ENCODE measurements around the gene MTA3. TPM values are rescaled to one million over a fixed set of nuclear protein-coding genes. Genes with fewer than 3 reads are reported as not detected.
"Not testable (repeated sequence)": the region's sequence is repeated elsewhere in the genome, so short reads cannot be mapped to it uniquely, and the experiment has no call there.

The MTA3 gene
- polyA plus RNA-seq, 1 donor: 90.6 TPM

DNA sequence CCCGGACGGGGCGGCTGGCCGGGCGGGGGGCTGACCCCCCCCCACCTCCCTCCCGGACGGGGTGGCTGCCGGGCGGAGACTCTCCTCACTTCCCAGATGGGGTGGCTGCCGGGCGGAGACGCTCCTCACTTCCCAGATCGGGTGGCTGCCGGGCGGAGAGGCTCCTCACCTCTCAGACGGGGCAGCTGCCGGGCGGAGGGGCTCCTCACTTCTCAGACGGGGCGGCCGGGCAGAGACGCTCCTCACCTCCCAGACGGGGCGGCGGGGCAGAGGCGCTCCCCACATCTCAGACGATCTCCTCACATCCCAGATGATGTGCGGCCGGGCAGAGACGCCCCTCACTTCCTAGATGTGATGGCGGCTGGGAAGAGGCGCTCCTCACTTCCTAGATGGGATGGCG, 37.7 kb downstream of the MTA3 start:
- DNase-seq: not testable (repeated sequence)

DNA sequence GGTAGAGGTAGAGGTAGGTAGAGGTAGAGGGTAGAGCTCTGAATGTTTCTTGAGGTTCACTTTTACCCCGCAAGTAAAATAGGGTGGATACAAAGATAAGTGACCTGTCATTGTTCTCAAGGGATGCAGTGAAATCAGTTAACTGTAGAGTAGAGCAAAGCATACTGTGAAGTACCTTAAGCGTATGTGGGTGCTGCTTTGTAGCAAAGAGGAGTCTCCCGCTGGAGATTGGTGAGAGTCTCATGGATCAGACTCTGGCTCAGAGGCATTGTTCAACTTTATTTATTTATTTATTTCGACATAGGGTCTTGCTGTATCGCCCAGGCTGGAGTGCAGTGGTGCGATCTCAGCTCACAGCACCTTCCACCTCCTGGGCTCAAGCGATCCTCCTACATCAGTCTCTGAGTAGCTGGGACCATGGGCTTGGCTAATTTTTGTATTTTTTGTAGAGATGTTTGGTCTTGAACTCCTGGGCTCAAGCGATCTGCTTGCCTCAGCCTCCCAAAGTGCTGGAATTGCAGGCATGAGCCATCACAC, 38.7 kb downstream of the MTA3 start:
- no peak for DNase-seq

DNA sequence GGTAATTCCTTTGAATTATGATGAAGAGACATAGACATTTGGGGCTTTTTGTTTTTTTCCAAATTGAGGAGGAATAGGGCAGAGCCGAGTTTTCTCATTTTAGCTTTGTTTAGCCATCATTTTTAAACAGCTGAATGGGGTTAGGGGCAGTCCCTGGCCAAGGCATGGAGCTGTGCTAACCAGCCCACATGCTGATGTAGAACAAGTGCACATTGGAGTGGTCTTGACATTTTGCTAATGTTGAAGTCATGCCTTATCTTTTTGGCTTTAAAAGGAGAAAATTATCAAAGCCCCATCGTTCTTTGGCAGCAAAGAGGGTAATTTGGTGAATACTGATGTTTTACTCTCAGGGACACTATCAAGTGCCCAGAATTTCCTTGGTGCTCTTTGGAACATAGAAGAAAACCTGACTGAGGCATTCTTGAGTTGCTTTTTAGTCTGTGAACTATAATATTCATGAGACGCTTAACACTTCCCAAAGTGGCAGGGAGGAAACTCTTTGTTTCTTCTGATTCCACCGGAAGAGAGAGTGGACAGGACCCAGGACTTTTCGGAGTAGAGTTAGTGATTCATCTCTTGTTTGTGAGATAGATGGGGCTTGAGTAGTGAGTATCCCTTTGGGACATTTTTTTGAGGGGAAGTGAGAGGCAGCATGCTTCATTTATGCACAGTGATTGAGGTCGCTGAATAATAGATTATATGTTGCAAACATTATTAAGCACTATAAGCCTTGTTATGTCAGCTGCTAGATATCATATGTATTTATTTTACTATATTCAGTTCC, 45.0 kb downstream of the MTA3 start:
- no peak for DNase-seq

DNA sequence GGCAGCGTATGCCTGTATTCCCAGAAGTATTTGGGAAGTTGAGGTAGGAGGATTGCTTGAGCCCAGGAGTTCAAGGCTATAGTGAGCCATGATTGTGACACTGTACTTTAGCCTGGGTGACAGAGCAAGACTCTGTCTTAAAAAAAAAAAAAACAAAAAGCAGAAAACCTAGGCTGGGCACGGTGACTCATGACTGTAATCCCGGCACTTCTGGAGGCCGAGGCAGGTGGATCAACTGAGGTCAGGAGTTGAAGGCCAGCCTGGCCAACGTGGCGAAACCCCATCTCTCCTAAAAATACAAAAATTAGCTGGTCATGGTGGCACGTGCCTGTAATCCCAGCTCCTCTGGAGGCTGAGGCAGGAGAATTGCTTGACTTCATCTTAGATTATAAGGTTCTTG, 46.4 kb downstream of the MTA3 start:
- DNase-seq: no peak

DNA sequence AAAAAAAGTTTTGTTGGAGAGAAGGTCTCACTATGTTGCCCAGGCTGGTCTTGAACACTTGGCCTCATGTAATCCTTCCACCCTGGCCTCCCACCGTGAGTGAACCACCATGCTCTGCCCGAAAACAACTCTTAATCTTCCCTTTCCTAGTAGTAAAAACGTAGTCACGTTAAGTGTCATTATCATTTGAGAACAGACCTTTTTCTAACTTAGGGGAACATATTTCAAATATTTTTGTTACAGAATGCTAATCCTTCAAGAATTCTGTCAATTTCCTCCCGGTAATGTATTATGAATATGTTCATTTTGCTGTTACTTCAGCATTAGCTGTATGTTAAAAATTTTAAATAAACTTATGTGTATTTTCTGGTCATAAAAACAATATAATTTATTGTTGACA, 49.7 kb downstream of the MTA3 start:
- no peak for DNase-seq

DNA sequence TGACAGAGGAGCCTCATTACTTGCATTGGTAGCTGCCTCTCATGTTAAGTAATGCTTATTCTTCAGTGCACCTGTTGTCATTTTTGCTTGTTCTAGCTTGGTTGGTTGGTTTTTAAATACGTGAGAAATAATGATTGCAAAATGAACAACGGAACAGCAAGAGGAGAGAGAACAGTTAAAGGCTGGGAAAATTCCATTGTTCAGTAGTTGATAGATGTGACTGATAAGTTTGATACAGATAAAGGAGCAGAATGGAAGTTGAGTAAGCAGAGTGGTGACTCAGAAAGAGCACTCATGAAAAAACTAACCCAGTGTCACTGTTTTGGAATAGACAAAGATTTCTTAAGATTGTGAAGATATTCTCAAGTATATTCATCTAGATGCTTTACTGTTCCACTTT, 50.5 kb downstream of the MTA3 start:
- DNase-seq: no peak

DNA sequence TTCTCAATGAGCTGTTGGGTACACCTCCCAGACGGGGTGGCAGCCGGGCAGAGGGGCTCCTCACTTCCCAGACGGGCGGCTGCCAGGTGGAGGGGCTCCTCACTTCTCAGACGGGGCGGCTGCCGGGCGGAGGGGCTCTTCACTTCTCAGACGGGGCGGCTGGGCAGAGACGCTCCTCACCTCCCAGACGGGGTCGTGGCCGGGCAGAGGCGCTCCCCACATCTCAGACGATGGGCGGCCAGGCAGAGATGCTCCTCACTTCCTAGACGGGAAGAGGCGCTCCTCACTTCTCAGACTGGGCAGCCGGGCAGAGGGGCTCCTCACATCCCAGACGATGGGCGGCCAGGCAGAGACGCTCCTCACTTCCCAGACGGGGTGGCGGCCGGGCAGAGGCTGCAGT, 53.2 kb downstream of the MTA3 start:
- not testable (repeated sequence) for DNase-seq

DNA sequence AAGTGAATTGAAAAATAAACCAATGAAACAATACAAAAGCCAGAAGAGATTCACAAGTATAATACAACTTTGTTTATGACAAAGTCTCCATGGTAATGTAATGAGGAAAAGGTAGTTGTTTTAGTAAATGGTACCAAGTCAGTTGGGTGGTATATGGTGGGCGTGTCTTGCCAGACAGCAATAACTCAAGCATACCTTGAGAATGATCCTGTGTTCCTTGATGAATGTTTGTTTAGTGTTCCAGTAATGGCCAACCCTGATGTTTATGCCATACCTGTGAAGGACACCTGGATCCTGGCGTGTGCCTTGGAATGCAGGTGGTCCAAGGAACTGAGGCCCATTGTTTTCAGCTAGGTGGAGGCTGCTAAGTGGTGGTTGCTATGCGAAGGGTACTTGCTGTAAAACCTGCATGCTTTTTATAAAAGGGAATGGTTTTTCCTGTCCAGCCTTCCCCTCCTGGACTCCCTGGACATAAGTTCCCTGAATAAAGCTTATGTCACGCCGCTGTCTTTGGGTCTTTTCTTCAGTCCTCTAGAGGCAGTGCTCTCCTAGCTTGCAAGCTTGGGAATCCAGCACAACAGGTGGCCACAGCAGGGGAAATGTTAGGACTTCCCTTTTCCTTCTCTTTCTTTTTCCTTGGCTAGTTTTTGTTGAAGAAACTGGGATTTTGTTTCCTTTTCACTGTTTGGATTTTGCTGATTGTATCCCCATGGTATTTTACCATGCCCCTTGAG, 54.7 kb downstream of the MTA3 start:
- DNase-seq: no peak

DNA sequence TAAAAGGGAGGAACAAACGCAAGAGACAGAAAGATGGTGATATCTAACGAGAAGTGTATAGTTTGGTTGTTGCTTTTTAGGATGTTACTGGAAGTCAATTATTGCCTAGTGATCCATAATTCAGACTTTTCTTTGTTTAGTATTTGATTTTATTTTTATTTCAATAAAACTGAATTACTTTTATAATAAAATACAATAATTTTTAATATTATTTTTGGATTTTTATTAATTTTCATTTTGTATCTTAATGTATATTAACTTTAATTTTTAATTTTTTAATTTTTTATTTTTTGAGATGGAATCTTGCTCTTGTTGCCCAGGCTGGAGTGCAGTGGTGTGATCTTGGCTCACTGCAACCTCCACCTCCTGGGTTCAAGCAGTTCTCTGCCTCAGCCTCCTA, 55.6 kb downstream of the MTA3 start:
- no peak for DNase-seq

DNA sequence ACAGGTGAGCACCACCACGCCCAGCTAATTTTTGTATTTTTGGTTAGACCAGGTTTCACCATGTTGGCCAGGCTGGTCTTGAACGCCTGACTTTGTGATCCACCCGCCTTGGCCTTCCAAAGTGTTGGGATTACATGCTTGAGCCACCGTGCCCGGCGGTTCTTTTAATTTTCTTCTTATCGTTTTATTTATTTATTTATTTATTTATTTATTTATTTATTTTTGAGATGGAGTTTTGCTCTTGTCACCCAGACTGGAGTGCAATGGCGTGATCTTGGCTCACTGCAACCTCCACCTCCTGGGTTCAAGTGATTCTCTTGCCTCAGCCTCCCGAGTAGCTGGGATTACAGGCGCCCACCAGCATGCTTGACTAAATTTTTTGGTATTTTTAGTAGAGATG, 59.6 kb downstream of the MTA3 start:
- DNase-seq: not testable (repeated sequence)

DNA sequence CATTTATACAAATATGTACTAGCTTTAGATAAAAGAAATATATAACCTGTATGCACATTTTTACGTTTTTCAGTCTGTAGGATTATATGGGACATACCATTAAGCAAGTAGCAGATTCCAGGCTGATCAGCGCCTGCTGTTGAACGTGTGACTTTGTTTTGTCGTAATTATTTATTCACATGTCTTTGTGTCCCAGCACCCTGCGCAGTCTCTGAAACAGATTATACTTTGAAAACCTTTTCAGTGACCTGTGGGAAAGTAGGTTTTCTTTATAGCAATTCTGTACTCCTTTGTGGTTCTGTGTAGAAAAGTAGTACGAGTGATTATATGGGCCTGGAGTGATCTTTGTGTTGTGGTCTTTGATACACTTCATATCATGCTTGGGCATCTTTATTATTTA, 68.5 kb downstream of the MTA3 start:
- DNase-seq: no peak

DNA sequence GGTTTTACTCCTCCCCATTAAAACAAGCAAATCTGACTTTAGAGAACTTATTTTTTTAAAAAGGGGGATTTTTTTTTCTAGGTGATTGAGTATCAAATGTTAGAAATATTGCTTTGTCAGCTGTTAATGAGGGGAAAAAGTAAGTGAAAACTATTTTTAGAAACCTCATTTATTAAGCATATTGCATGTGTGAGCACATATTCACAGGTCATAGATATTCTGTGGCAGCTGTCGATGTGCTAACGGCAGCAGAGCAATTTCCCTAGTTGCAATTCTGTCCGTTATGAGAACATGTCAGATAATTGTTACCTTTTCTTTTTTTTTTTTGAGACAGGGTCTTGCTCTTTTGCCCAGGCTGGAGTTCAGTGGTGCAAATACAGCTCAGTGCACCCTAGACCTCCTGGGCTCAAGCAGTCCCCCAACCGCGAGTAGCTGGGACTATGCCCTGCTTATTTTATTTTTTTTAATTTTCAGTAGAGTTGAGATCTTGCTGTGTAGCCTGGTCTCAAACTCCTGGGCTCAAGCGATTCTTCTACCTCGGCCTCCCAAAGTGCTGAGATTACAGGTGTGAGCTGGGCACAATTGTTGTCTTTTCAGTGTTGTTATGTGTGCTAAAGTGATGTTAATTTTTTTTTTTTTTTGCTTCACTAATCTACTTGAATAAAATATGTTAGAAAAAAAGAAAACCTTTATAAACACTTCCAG, 69.8 kb downstream of the MTA3 start:
- no peak for DNase-seq

DNA sequence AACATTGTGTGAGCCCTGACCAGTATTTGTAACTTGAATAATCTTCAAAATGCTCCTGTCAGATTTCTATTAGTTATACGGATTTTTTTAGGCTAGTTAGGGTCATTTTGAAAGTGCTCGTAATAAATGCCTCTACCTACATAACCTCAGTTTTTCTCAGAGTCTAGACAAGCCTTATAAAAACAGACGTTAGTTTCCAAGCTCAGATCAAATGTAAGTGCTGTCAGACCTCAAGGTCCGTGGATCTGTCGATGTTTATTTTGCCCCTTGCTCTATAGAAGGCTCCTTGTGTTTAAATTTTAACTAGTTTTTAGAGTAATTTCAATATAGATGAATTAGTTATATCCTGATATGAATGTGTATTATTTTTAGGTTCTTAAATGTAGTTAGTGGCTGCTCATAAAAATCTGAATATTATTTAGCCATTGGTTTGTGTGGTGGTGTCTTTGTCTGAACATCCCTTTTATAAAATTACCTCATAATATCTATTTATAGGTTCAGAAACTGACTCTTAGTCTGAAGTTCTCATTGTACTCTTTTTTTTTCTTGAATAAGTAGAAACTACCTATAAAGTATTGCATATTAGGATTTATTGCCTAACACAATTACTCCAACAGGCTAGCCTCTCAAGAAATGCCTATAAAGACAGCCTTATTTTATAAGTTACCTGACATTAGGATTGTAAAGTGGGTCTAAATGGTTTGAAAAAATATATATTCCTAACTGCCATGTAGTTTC, 71.1 kb downstream of the MTA3 start:
- DNase-seq: no peak

DNA sequence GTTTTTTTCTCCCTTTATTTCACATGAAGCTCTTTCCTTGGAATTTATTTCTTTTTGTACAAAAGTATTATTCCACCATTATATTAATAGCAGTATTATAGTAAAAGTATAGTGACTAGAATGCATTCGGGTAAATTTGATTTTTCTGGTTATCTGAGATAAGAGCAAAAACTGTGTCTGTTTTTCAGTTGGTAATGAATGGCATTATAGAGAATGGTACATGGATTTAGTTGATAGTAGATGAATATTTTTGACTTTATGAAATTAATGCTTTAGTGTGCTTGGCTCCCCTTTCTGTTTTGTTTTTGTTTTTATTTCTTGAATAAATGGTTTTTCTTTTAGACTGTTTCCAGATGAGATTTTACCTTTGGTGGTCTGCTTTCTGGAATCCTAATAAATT, 71.8 kb downstream of the MTA3 start:
- DNase-seq: no peak

DNA sequence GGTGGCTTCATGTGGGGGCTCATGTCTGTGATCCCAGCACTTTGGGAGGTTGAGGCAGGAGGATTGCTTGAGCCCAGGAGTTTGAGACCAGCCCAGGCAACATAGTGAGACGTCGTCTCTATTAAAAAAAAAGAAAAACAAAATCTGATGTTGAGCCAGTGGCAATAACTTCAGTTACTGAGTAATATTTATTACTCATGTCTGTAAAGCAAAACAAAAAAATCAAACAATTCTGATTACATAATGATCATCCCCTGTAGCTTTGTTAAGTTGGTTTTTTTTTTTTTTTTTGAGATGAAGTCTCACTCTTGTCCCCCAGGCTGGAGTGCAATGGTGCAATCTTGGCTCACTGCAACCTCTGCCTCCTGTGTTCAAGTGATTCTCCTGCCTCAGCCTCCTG, 73.9 kb downstream of the MTA3 start:
- not testable (repeated sequence) for DNase-seq

DNA sequence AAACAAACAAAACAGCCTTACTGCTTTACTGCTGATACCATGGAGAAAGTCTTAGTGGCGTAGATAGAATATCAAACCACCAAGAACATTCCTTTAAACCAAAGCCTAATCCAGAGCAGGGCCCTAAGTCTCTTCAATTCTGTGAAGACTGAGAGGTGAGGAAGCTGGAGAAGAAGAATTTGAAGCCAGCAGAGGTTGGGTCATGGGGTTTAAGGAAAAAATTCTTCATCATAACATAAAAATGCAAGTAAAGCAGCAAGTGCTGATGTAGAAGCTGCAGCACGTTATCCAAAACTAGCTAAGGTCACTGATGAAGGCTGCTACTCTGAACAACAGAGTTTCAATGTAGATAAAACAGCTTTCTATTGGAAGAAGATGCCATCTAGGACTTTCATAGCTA, 77.1 kb downstream of the MTA3 start:
- no peak for DNase-seq

DNA sequence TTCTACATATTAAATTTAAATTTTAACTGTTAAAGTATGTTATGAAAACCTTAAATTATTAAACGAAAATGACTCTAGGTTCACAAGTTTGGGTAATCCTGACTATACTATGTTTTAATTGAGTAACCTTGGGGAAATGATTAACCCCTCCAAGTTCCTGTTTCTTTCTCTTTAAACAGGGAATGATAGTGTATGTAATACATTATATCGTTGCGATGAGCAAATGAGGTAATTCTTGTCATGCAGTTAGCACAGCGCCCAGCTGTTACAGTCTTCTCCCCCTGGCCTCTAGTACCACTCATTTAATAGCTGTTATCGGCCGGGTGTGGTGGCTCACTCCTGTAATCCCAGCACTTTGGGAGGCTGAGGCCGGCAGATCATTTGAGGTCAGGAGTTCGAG, 80.4 kb downstream of the MTA3 start:
- DNase-seq: no peak

DNA sequence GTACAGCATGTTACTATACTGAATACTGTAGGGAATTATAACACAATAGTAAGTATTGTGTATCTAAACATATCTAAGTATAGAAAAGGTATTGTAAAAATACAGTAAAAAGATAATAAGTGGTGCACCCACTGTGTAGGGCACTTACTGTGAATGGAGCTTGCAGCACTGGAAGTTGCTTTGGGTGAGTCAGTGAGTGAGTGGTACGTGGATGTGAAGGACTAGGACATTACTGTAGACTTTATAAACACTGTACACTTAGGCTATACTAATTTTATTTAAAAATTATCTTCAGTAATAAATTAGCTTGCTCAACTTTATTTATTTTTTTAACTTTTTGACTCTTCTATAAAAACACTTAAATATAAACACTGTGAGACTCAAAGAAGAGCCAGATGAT, 82.6 kb downstream of the MTA3 start:
- no peak for DNase-seq

DNA sequence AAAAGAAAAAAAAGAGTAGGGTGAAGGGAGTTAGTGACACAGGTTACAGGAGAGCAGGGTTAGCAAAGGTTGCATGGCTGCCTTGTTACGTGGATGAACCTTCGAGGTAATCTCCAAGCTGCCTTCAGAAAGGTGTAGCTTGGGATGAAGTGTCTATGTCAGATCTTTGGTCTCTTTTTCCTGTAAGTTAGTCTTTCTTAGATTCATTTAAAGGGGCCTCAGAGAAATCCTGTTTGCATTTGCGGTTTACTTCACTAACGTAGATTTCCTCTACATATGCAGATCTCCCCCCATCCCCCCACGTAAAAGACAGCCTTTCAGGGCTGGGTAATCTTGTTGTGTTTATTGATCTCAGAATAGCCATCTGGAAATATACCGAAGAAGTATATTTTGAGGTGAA, 83.7 kb downstream of the MTA3 start:
- DNase-seq: no peak

DNA sequence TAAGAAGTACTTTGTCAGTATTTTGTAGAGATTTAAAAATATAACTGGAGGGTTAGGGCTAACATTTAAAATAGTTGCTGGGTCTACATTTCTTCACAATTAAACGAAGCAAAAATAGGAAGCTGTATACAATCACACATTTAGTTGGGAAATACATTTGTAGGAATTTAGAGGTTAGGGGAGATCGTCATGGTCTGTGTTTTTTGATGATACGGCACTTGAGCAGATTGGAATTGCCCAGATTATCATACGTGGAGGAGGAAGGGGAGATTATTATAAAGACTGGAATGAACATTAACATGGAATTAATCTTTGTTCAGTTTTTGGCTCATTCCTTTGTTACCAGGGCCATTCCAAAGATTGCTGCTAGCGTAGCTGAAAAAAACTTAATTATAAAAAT, 84.6 kb downstream of the MTA3 start:
- no peak for DNase-seq

DNA sequence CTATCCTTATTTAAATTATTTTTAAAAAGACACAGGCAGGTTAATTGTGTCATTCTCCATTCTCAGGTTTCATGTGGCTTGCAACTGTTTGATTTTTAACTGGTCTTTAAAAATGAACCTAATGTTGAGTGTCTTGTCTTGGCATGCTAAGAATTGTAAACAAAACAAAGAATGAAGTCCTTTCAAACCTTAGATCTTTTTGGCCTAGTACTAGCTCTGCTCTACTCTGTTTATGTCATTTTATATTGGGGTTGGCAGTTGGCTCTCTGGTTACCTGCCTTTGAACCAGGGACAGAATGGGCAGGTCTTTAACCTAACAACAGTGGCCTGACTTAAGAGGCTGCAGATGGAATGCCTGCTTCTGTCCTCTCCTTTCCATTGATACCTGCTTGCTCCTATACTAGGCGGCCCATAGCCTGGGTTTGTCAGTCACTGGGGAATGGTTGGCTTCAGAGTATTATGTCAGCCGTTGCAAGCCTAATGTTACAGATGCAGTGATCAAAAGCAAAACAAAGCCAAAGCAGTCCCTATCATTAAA, 85.5 kb downstream of the MTA3 start:
- DNase-seq: no peak

DNA sequence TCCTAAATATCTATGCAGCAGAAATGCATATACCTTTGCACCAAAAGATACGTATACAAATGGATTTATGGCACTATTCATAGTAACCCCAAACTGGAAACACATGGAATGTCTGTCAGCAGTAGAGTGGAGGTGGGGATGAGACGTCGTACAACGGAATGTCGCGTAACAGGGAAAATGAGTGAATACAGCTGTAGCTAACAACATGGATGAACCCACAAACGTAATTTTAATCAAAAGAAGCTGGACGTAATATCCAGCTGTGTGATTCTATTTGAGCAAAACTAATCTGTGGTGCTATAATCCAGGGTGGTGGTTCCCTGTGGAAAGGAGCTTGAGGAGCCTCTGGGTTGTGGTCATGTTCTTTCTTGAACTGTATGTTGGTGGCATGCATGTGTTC, 89.9 kb downstream of the MTA3 start:
- no peak for DNase-seq
